Liver (tissue), 9 donors: ENCODE data around the gene BTN1A1. TPM values are rescaled to one million over a fixed set of nuclear protein-coding genes. Genes with fewer than 3 reads are reported as not detected.

ENCODE experiments used
- DNase-seq: peaks from one replicate; pipeline ENCODE4 v3.0.0-alpha.2; 2017; ENCODE audit warnings: low spot score
- H3K27ac ChIP-seq, 2 donors: one replicate each; pipeline ENCODE4 v1.7.0; 2013; ENCODE audit warnings: inconsistent platforms in 2 of 2, low read length in 2 of 2, control low read depth in 1 of 2, low read depth in 1 of 2, mild to moderate bottlenecking in 1 of 2
- H3K27me3 ChIP-seq, 4 donors: one replicate each; pipeline versions ENCODE4 v1.6.1 to v1.7.0; 2013; ENCODE audit warnings: low read length in 3 of 4, inconsistent platforms in 1 of 4, mild to moderate bottlenecking in 1 of 4, moderate library complexity in 1 of 4; ENCODE audit not compliant: control insufficient read depth in 4 of 4, insufficient read depth in 4 of 4
- H3K36me3 ChIP-seq, 4 donors: one replicate each; pipeline versions ENCODE4 v1.6.1 to v1.7.0; 2013; ENCODE audit warnings: low read length in 3 of 4, mild to moderate bottlenecking in 3 of 4, low read depth in 1 of 4, moderate library complexity in 1 of 4; ENCODE audit not compliant: control insufficient read depth in 4 of 4, insufficient read depth in 3 of 4
- H3K4me1 ChIP-seq, 4 donors: one replicate each; pipeline versions ENCODE4 v1.6.1 to v1.7.0; 2013; ENCODE audit warnings: low read length in 3 of 4, mild to moderate bottlenecking in 3 of 4, moderate library complexity in 1 of 4; ENCODE audit not compliant: control insufficient read depth in 4 of 4, insufficient read depth in 4 of 4
- H3K4me3 ChIP-seq, 3 donors: one replicate each; pipeline versions ENCODE4 v1.6.1 to v1.7.0; 2013; ENCODE audit warnings: low read length in 3 of 3, control low read depth in 1 of 3, low read depth in 1 of 3, mild to moderate bottlenecking in 1 of 3
- H3K9ac ChIP-seq, 2 donors: one replicate each; pipeline ENCODE4 v1.7.0; 2013; ENCODE audit warnings: low read length in 2 of 2, mild to moderate bottlenecking in 2 of 2, moderate library complexity in 2 of 2, control low read depth in 1 of 2, low read depth in 1 of 2
- H3K9me3 ChIP-seq, 4 donors: one replicate each; pipeline versions ENCODE4 v1.6.1 to v1.7.0; 2013; ENCODE audit warnings: low read length in 3 of 4; ENCODE audit not compliant: control insufficient read depth in 4 of 4
- ATF3 ChIP-seq: IDR thresholded peaks from 2 replicates; pipeline ENCODE4 v1.6.1; 2016; ENCODE audit warnings: antibody characterized with exemption
- CTCF ChIP-seq: fragments of 150-350 bp; IDR thresholded peaks from 2 replicates; pipeline ENCODE4 v1.5.1; 2017; ENCODE audit warnings: improper control_type of control experiment, low read depth, low read length; ENCODE audit not compliant: missing input control
- EGR1 ChIP-seq, 2 donors: IDR thresholded peaks; 2 replicates each; pipeline ENCODE4 v1.6.1; 2016 to 2018; ENCODE audit warnings: antibody characterized with exemption in 2 of 2, low read depth in 2 of 2
- FOXA1 ChIP-seq: IDR thresholded peaks from 2 replicates; pipeline ENCODE4 v1.6.1; 2016; ENCODE audit warnings: antibody characterized with exemption
- FOXA2 ChIP-seq: IDR thresholded peaks from 2 replicates; pipeline ENCODE4 v1.6.1; 2016; ENCODE audit warnings: antibody characterized with exemption
- GABPA ChIP-seq, 2 donors: IDR thresholded peaks in 1 of 2; conservative IDR thresholded peaks in 1 of 2; 2 replicates each; pipeline ENCODE4 v1.6.1; 2016; ENCODE audit warnings: antibody characterized with exemption in 2 of 2, mild to moderate bottlenecking in 1 of 2, moderate library complexity in 1 of 2
- HNF4A ChIP-seq, 2 donors: conservative IDR thresholded peaks; 2 replicates each; pipeline ENCODE4 v1.6.1; 2016; ENCODE audit warnings: antibody characterized with exemption in 2 of 2, mild to moderate bottlenecking in 2 of 2
- JUND ChIP-seq, 2 donors: IDR thresholded peaks; 2 replicates each; pipeline ENCODE4 v1.6.1; 2016; ENCODE audit warnings: antibody characterized with exemption in 2 of 2
- NR2F2 ChIP-seq: IDR thresholded peaks from 2 replicates; pipeline ENCODE4 v1.6.1; 2016; ENCODE audit warnings: antibody characterized with exemption
- REST ChIP-seq: IDR thresholded peaks from 2 replicates; pipeline ENCODE4 v1.6.1; 2016; ENCODE audit warnings: antibody characterized with exemption, mild to moderate bottlenecking
- RXRA ChIP-seq, 2 donors: IDR thresholded peaks; 2 replicates each; pipeline ENCODE4 v1.6.1; 2017 to 2018; ENCODE audit warnings: antibody characterized with exemption in 2 of 2, mild to moderate bottlenecking in 1 of 2
- SP1 ChIP-seq: IDR thresholded peaks from 2 replicates; pipeline ENCODE4 v1.6.1; 2018; ENCODE audit warnings: antibody characterized with exemption, mild to moderate bottlenecking
- TAF1 ChIP-seq: conservative IDR thresholded peaks from 2 replicates; pipeline ENCODE4 v1.6.1; 2016; ENCODE audit warnings: antibody characterized with exemption, mild to moderate bottlenecking
- YY1 ChIP-seq: IDR thresholded peaks from 2 replicates; pipeline ENCODE4 v1.6.1; 2016; ENCODE audit warnings: antibody characterized with exemption, mild to moderate bottlenecking
- ZBTB33 ChIP-seq: IDR thresholded peaks from 2 replicates; pipeline ENCODE4 v1.6.1; 2016; ENCODE audit warnings: antibody characterized with exemption
- WGBS: extraction: QIAGEN DNeasy Blood & Tissue Kit; methylation state at CpG from one replicate; pipeline ENCODE4 v1.1.7; 2013; 5-methylcytosine and 5-hydroxymethylcytosine counted together
- polyA plus RNA-seq, 2 donors: library from polyadenylated mRNA; stranded (reverse) in 1 of 2; unstranded in 1 of 2; fragments of 200-250 nt in 1 of 2; fragments of >200 nt in 1 of 2; fragmentation: Nextera tagmentation in 1 of 2; extraction: Ambion mirVana in 1 of 2; gene quantifications; one replicate each; pipeline versions ENCODE4 v1.2.1 to v1.2.3, GENCODE V29; 2013 to 2015
- total RNA-seq, 2 donors: library from RNA; depleted of rRNA; stranded (reverse); fragments of >200 nt; gene quantifications; one replicate each; pipeline ENCODE4 v1.2.3, GENCODE V29; 2014
- TF ChIP-seq, protein P1 (sequence below): IDR thresholded peaks from 2 replicates; pipeline ENCODE4 v1.6.1; 2016; ENCODE audit warnings: antibody characterized with exemption
- donor health status: healthy.
- donor health status: healthy.
- donor health status: healthy.
- donor health status: healthy.
- donor health status: healthy.

Gene BTN1A1
- total and polyA plus RNA-seq, 4 donors: 0.06 TPM; not detected in 3

DNA sequence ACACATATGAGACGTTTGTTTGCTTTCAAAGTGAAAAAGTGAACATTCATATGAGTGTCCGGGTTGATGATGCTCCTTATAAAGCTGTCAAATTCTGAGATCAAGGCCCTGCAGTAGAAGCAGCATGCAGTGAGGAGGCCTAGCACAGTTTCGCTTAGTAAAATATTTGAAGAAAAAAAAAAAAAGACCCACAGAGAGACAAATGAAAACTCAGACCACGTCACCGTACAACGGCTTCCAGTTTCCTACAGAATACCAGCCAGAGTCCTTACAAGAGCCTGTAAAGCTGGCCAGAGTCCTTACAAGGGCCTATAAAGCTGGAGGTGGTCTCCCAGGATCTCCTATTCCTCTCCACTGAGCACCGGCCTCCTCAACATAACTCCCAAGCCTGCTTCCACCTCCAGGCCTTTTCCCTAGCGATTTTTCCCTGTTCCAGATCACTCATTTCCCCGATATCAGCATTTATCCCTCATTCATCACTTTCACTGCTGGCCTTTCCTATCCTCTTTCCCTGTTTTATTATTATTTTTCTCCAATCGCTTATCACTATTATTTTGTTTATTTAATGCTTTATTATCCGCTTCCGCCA lies 36.6 kb downstream of the BTN1A1 start:
- H3K9ac ChIP-seq: peak overlapping the region in 1 of 2 donors; percentile 64
- TF ChIP-seq, protein P1, sequence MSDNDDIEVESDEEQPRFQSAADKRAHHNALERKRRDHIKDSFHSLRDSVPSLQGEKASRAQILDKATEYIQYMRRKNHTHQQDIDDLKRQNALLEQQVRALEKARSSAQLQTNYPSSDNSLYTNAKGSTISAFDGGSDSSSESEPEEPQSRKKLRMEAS: no peak
- no peak for TF ChIP-seq RXRA (IDR thresholded peaks at IDR 0.05)
- no peak for TF ChIP-seq CTCF
- no peak for TF ChIP-seq REST
- TF ChIP-seq NR2F2: no peak
- TF ChIP-seq ATF3: no peak
- no peak for TF ChIP-seq GABPA (IDR thresholded peaks at IDR 0.05 in 1 of 2, conservative IDR thresholded peaks at IDR 0.05 in 1 of 2)
- no peak for TF ChIP-seq JUND (IDR thresholded peaks at IDR 0.05)
- TF ChIP-seq HNF4A (conservative IDR thresholded peaks at IDR 0.05): no peak
- no peak for TF ChIP-seq EGR1 (IDR thresholded peaks at IDR 0.05; ENCODE audit: low read depth in 2 of 2)
- no peak for TF ChIP-seq TAF1
- H3K4me3 ChIP-seq: peak overlapping the region; percentile 64 to 70 (median 67)
- no peak for DNase-seq
- H3K27ac ChIP-seq: peak overlapping the region; percentile 86 to 94
- peaks cover 0 to 22% (median 16%) of the 10 kb centered on the region in 4 donors for H3K4me1 ChIP-seq
- H3K36me3 ChIP-seq: no peaks in the 10 kb centered on the region
- H3K27me3 ChIP-seq: no peaks in the 10 kb centered on the region
- WGBS: 38% methylated on average over 12 of the region's 12 CpGs
- H3K9me3 ChIP-seq: no peaks in the 10 kb centered on the region

DNA sequence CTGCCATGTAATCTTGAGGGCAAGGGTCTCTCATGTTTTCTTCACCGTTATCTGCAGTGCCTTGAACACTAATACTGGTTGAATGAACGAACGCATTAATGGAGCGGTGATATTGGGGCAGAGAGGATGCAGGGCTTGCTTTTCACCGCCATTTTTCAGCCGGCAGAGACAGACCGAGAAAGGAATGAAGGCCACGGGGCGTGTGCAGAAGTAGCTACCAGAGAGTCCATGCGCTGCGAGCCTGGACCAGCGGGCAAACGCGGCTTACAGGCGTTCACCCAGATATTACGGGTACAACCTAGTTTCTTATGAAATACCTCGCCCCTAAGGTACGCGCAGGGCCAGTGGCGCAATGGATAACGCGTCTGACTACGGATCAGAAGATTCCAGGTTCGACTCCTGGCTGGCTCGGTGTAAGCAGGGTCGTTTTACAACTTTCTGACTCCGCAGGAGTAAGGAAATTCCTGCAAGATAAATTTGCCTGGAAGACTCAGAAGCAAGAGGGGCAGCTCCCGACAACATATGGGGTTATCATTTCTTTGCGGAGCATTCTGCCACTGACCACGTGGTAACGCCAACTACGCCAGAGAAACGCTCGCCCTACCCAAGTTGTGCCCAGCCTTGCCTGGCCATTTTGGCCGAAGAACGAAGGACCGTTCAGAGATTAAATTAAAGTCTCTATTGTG lies 37.2 kb downstream of the BTN1A1 start:
- H3K36me3 ChIP-seq: no peaks in the 10 kb centered on the region
- no peaks in the 10 kb centered on the region for H3K9me3 ChIP-seq
- peak overlapping the region; percentile 86 to 94 for H3K27ac ChIP-seq
- WGBS: under 1% methylated on average over 37 of the region's 37 CpGs
- H3K4me3 ChIP-seq: peak overlapping the region; percentile 64 to 89 (median 70)
- H3K9ac ChIP-seq: peak overlapping the region in 1 of 2 donors; percentile 64
- no peaks in the 10 kb centered on the region for H3K27me3 ChIP-seq
- peak; percentile 96 for DNase-seq
- H3K4me1 ChIP-seq: peaks cover 0 to 22% (median 16%) of the 10 kb centered on the region in 4 donors
- TF ChIP-seq JUND (IDR thresholded peaks at IDR 0.05) (peak; percentile 62 to 73), RXRA (IDR thresholded peaks at IDR 0.05) (peak; percentile 52 to 58), NR2F2 (peak; percentile 32), CTCF (no peak), HNF4A (conservative IDR thresholded peaks at IDR 0.05) (peak; percentile 34 to 57), FOXA2 (no peak), SP1 (peak; percentile 53), FOXA1 (no peak), YY1 (peak; percentile 93), REST (peak; percentile 44), ZBTB33 (peak; percentile 48), GABPA (IDR thresholded peaks at IDR 0.05 in 1 of 2, conservative IDR thresholded peaks at IDR 0.05 in 1 of 2) (no peak)
